Astrocyte (in vitro differentiated cells and primary cell): ENCODE data around the gene HNRNPUL1.

Source experiments
- CTCF ChIP-seq: IDR thresholded peaks from 2 replicates; pipeline ENCODE4 v1.5.1; 2011; ENCODE audit warnings: low read depth, mild to moderate bottlenecking, inconsistent platforms, low read length, moderate library complexity; ENCODE audit not compliant: insufficient read depth
- EZH2 ChIP-seq: IDR thresholded peaks from 2 replicates; pipeline ENCODE4 v1.6.1; 2012; ENCODE audit warnings: mild to moderate bottlenecking, low read length, inconsistent platforms; ENCODE audit not compliant: insufficient read depth

GRCh38 chr19:41356984-41357739, 93.0 kb downstream of the HNRNPUL1 start:
- TF ChIP-seq CTCF (no peak), EZH2 (no peak)
